ENCODE results near the gene PDGFD.

DNA sequence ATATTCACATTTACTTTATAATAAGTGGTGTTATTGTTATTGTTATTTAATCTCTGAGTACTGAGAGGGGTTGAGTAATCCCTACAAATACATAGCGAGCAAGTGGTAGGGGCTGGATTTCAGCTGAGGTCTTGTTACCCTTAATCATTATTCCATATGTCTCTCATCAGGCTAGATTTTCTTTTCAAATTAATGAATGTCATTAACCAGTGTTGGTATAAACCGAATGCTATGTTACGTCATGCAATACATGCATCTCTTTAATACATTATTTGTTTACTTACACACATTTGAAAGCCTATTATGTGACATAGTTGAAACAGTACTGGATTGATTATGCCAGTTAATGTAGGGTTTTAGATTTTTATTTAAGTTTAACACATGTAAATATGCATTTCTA is 18.9 kb downstream of the PDGFD start:
- TF ChIP-seq MAX (IDR thresholded peaks at IDR 0.05; ENCODE audit: insufficient read depth, insufficient read length) (no peak), FOS (IDR thresholded peaks at IDR 0.05; ENCODE audit: borderline replicate concordance, insufficient read depth, low read length) (no peak), EZH2 (IDR thresholded peaks at IDR 0.05; ENCODE audit: borderline replicate concordance, low read depth, low read length, severe bottlenecking) (no peak)

All from endothelial cell of umbilical vein (primary cell).